B cell (primary cell): ENCODE data around the gene CCDC34. TPM values are rescaled to one million over a fixed set of nuclear protein-coding genes. Genes with fewer than 3 reads are reported as not detected.

Experiments used
- ATAC-seq: fragments of 200-7000 bp; cut with Tn5 transposase; one replicate; pipeline ENCODE4 v1.10.0; 2021; ENCODE audit warnings: low read depth, mild to moderate bottlenecking, moderate number of reproducible peaks, moderate library complexity
- CTCF ChIA-PET: fragments of 350-600 bp; sonication (Branson Sonifier 250); formaldehyde crosslinking; loops from one replicate; lab custom pipeline; 2021; ENCODE audit warnings: antibody characterized with exemption, inconsistent platforms; lab: Charles Lee
- POLR2A ChIA-PET: fragments of 350-600 bp; sonication (Branson Sonifier 250); formaldehyde crosslinking; loops from one replicate; lab custom pipeline; 2021; ENCODE audit warnings: antibody characterized with exemption; lab: Charles Lee
- DNase-seq: peaks from one replicate; pipeline ENCODE4 v3.0.0; 2013
- H2AFZ ChIP-seq: 2 replicates; pipeline ENCODE4 v1.6.1; 2012; ENCODE audit warnings: mild to moderate bottlenecking, low read depth, low read length; ENCODE audit not compliant: insufficient read depth, poor library complexity, severe bottlenecking
- H3K27ac ChIP-seq, 2 donors: 1 replicate in 1 of 2; 2 replicates in 1 of 2; pipeline ENCODE4 v1.5.1; 2012 to 2013; ENCODE audit warnings: low read length in 2 of 2, mild to moderate bottlenecking in 2 of 2, moderate library complexity in 1 of 2
- H3K27me3 ChIP-seq, 4 experiments: fragments of 200-600 bp in 1 of 4; sonication (generic) in 1 of 4; replicated peaks in 1 of 4; 1 replicate in 2 of 4; 2 replicates in 2 of 4; pipeline versions ENCODE4 v1.6.1 to v1.7.0; 2013 to 2016; ENCODE audit warnings: low read length in 3 of 4, mild to moderate bottlenecking in 2 of 4, mixed read lengths in 1 of 4, moderate library complexity in 1 of 4; ENCODE audit not compliant: insufficient read depth in 4 of 4, control insufficient read depth in 3 of 4; ENCODE audit errors: control extremely low read depth in 1 of 4
- H3K36me3 ChIP-seq, 2 experiments: replicated peaks in 1 of 2; 1 replicate in 1 of 2; 2 replicates in 1 of 2; pipeline versions ENCODE4 v1.6.1 to v1.7.1; 2013; ENCODE audit warnings: low read length in 1 of 2; ENCODE audit not compliant: insufficient read depth in 2 of 2, control insufficient read depth in 1 of 2; ENCODE audit errors: control extremely low read depth in 1 of 2, extremely low read depth in 1 of 2
- H3K4me1 ChIP-seq, 2 donors: fragments of 200-600 bp in 1 of 2; sonication (generic) in 1 of 2; 1 replicate in 1 of 2; 2 replicates in 1 of 2; pipeline versions ENCODE4 v1.5.1 to v1.6.1; 2013 to 2017; ENCODE audit warnings: low read length in 2 of 2; ENCODE audit not compliant: control insufficient read depth in 2 of 2, insufficient read depth in 2 of 2
- H3K4me2 ChIP-seq: replicated peaks from 2 replicates; pipeline ENCODE3; 2012; ENCODE audit warnings: mild to moderate bottlenecking, low read depth, low read length; ENCODE audit not compliant: poor library complexity, severe bottlenecking
- H3K4me3 ChIP-seq, 5 experiments: fragments of 200-600 bp in 1 of 5; sonication (generic) in 1 of 5; 1 replicate in 3 of 5; 2 replicates in 2 of 5; pipeline versions ENCODE4 v1.5.1 to v1.7.0; 2011 to 2016; ENCODE audit warnings: low read length in 4 of 5, mild to moderate bottlenecking in 4 of 5, low read depth in 2 of 5, control low read depth in 1 of 5, moderate library complexity in 1 of 5; ENCODE audit not compliant: insufficient read depth in 1 of 5; ENCODE audit errors: control extremely low read depth in 1 of 5, extremely low read depth in 1 of 5
- H3K79me2 ChIP-seq: fragments of 200-600 bp; sonication (generic); one replicate; pipeline ENCODE4 v1.6.0; 2016; ENCODE audit warnings: low read length; ENCODE audit not compliant: control insufficient read depth, insufficient read depth
- H3K9ac ChIP-seq: fragments of 200-600 bp; sonication (generic); 2 replicates; pipeline ENCODE4 v1.6.1; 2017; ENCODE audit warnings: mild to moderate bottlenecking, low read length, moderate library complexity
- H3K9me3 ChIP-seq, 3 donors: one replicate each; pipeline versions ENCODE4 v1.6.1 to v1.7.1; 2013; ENCODE audit warnings: low read length in 2 of 3; ENCODE audit not compliant: control insufficient read depth in 2 of 3, insufficient read depth in 1 of 3; ENCODE audit errors: control extremely low read depth in 1 of 3
- H4K20me1 ChIP-seq: 2 replicates; pipeline ENCODE4 v1.6.0; 2012; ENCODE audit warnings: mild to moderate bottlenecking, low read length; ENCODE audit not compliant: insufficient read depth, control insufficient read depth, poor library complexity, severe bottlenecking
- H3K27ac Mint-ChIP-seq: one replicate; pipeline ENCODE4 v1.8.0; 2021; ENCODE audit warnings: mixed read lengths
- H3K27me3 Mint-ChIP-seq: one replicate; pipeline ENCODE4 v1.8.0; 2021; ENCODE audit warnings: mixed read lengths
- H3K4me1 Mint-ChIP-seq: one replicate; pipeline ENCODE4 v1.8.0; 2021; ENCODE audit warnings: mixed read lengths
- H3K4me3 Mint-ChIP-seq: one replicate; pipeline ENCODE4 v1.8.0; 2021; ENCODE audit warnings: mixed read lengths
- H3K9me3 Mint-ChIP-seq: one replicate; pipeline ENCODE4 v1.8.0; 2022; ENCODE audit warnings: mixed read lengths; ENCODE audit not compliant: insufficient read depth
- CTCF ChIP-seq: fragments of 200-600 bp; IDR thresholded peaks from one replicate; pipeline ENCODE4 v1.8.0; 2022; ENCODE audit warnings: antibody characterized with exemption, mild to moderate bottlenecking
- EZH2 ChIP-seq: IDR thresholded peaks from 2 replicates; pipeline ENCODE4 v1.6.1; 2012; ENCODE audit warnings: borderline replicate concordance, low read depth, mild to moderate bottlenecking, moderate library complexity, low read length; ENCODE audit not compliant: insufficient read depth, poor library complexity, severe bottlenecking
- WGBS: methylation state at CpG from one replicate; pipeline ENCODE4 v1.1.5; 2013; ENCODE audit warnings: missing lambda C conversion rate; ENCODE audit not compliant: insufficient coverage; 5-methylcytosine and 5-hydroxymethylcytosine counted together
- intact Hi-C: fragments of 100-400 bp; cut with micrococcal nuclease; formaldehyde crosslinking; loops from one replicate; pipeline ENCODE4 v1.10.0; 2022
- polyA plus RNA-seq: library from polyadenylated mRNA; depleted of rRNA; stranded (reverse); fragments of >200 nt; gene quantifications from 2 replicates; pipeline ENCODE4 v1.2.3, GENCODE V29; 2012
- total RNA-seq, 2 donors: library from RNA; stranded (reverse); fragments of 120-200 nt in 1 of 2; gene quantifications; 1 replicate in 1 of 2; 2 replicates in 1 of 2; pipeline versions ENCODE4 v1.2.3 to v1.2.4, GENCODE V29; 2013 to 2022

The CCDC34 gene
- total and polyA plus RNA-seq, 2 donors (not counting 1 experiment from before 2014, with no cell fraction given): 0.94 to 4.1 TPM

GRCh38 chr11:27390318-27391295 is 27.6 kb upstream of the CCDC34 start:
- POLR2A ChIA-PET: no interaction called here
- no peaks in the 10 kb centered on the region for H3K9me3 ChIP-seq
- no peak for ATAC-seq
- H3K27me3 Mint-ChIP-seq: no peaks in the 10 kb centered on the region
- H3K4me2 ChIP-seq: no peak overlapping the region
- H3K9me3 Mint-ChIP-seq: no peaks in the 10 kb centered on the region
- no peaks in the 10 kb centered on the region for H3K27me3 ChIP-seq
- H3K4me1 Mint-ChIP-seq: no peaks in the 10 kb centered on the region
- no peak overlapping the region for H3K27ac ChIP-seq
- WGBS: 100% methylated on average over 3 of the region's 6 CpGs
- DNase-seq: no peak
- no peak overlapping the region for H3K9ac ChIP-seq
- no peak overlapping the region for H3K27ac Mint-ChIP-seq
- no peak overlapping the region for H3K4me3 Mint-ChIP-seq
- CTCF ChIA-PET: no interaction called here
- H3K4me3 ChIP-seq: no peak overlapping the region
- no peak overlapping the region for H2AFZ ChIP-seq
- no peaks in the 10 kb centered on the region for H3K36me3 ChIP-seq
- no peak for TF ChIP-seq CTCF
- no peaks in the 10 kb centered on the region for H3K4me1 ChIP-seq
- H4K20me1 ChIP-seq: no peaks in the 10 kb centered on the region
- no peaks in the 10 kb centered on the region for H3K79me2 ChIP-seq
- intact Hi-C loops: no loop called here

DNA sequence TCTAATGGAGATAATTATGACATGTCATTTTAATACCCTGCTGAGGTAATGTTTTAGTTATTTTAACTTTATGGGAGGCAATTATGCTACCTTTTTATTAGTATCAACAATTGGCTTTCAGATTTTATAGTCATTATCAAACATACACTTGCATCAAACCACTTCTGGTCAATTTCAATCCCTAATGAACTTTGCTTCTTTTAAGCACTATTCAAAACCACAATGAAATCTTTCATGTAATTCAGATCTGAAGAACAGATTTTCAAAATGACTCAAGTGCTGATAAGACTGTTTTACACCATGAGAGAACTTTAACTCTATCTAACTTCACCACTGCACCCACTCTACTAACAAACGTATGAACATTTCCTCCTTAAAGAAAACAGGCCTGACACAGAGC is 25.9 kb upstream of the CCDC34 start:
- H3K36me3 ChIP-seq: no peaks in the 10 kb centered on the region
- no peak overlapping the region for H3K9ac ChIP-seq
- DNase-seq: no peak
- Mint-ChIP-seq H3K27ac (no peak overlapping the region), H3K27me3 (no peaks in the 10 kb centered on the region), H3K4me3 (no peak overlapping the region), H3K9me3 (no peaks in the 10 kb centered on the region), H3K4me1 (no peaks in the 10 kb centered on the region)
- no peak overlapping the region for H3K4me3 ChIP-seq
- ATAC-seq: no peak
- ChIA-PET POLR2A (no interaction called here), CTCF (no interaction called here)
- intact Hi-C loops: no loop called here
- no peak overlapping the region for H3K27ac ChIP-seq
- H3K4me2 ChIP-seq: no peak overlapping the region
- no peaks in the 10 kb centered on the region for H3K27me3 ChIP-seq
- WGBS: no CpG with 5 or more reads among the region's 1 CpG
- H2AFZ ChIP-seq: no peak overlapping the region
- H3K4me1 ChIP-seq: no peaks in the 10 kb centered on the region
- no peaks in the 10 kb centered on the region for H4K20me1 ChIP-seq
- no peaks in the 10 kb centered on the region for H3K9me3 ChIP-seq
- H3K79me2 ChIP-seq: no peaks in the 10 kb centered on the region
- TF ChIP-seq CTCF (no peak), EZH2 (no peak)
